Hematopoietic multipotent progenitor cell treated with erythropoietin and hydrocortisone succinate and interleukin-3 and kit ligand, for 6 days (in vitro differentiated cells): Measurements from ENCODE around the gene RPSA.
"Not testable (repeated sequence)": the region's sequence is repeated elsewhere in the genome, so short reads cannot be mapped to it uniquely, and the experiment has no call there.

Experiments
- DNase-seq: peaks from one replicate; pipeline ENCODE4 v3.0.0-alpha.2; 2015

The RPSA gene

GRCh38 chr3:39423436-39423970, 17.0 kb downstream of the RPSA start:
- peak; percentile 63 for DNase-seq

GRCh38 chr3:39426312-39426711, 19.8 kb downstream of the RPSA start:
- no peak for DNase-seq

- no peak for DNase-seq
Observed at GRCh38 chr3:39427506-39427905, 21.0 kb downstream of the RPSA start.

- DNase-seq = no peak
Observed at GRCh38 chr3:39428745-39429201, 22.3 kb downstream of the RPSA start.

GRCh38 chr3:39429466-39429865, 22.9 kb downstream of the RPSA start:
- no peak for DNase-seq

- no peak for DNase-seq
Observed at GRCh38 chr3:39432342-39432741, 25.8 kb downstream of the RPSA start.

- no peak for DNase-seq
Observed at GRCh38 chr3:39433642-39434041, 27.1 kb downstream of the RPSA start.

- no peak for DNase-seq
Observed at GRCh38 chr3:39434574-39434973, 28.1 kb downstream of the RPSA start.

- no peak for DNase-seq
Observed at GRCh38 chr3:39435006-39435748, 28.7 kb downstream of the RPSA start.

GRCh38 chr3:39438880-39439279, 32.4 kb downstream of the RPSA start:
- no peak for DNase-seq

- no peak for DNase-seq
Observed at GRCh38 chr3:39440316-39440715, 33.8 kb downstream of the RPSA start.

GRCh38 chr3:39443530-39443929, 37.0 kb downstream of the RPSA start:
- DNase-seq = no peak

GRCh38 chr3:39445927-39446326, 39.4 kb downstream of the RPSA start:
- DNase-seq = no peak

GRCh38 chr3:39446444-39446843, 39.9 kb downstream of the RPSA start:
- no peak for DNase-seq

GRCh38 chr3:39447637-39448483, 41.3 kb downstream of the RPSA start:
- DNase-seq = peak; percentile 92

GRCh38 chr3:39448506-39449233, 42.1 kb downstream of the RPSA start:
- DNase-seq = no peak

- DNase-seq = no peak
Observed at GRCh38 chr3:39449796-39450195, 43.3 kb downstream of the RPSA start.

GRCh38 chr3:39453134-39453533, 46.6 kb downstream of the RPSA start:
- no peak for DNase-seq

GRCh38 chr3:39453872-39454271, 47.4 kb downstream of the RPSA start:
- DNase-seq = not testable (repeated sequence)

- DNase-seq = no peak
Observed at GRCh38 chr3:39454591-39455217, 48.2 kb downstream of the RPSA start.

- DNase-seq = no peak
Observed at GRCh38 chr3:39456159-39456558, 49.6 kb downstream of the RPSA start.

GRCh38 chr3:39457361-39457760, 50.8 kb downstream of the RPSA start:
- no peak for DNase-seq

GRCh38 chr3:39458579-39458978, 52.1 kb downstream of the RPSA start:
- DNase-seq = not testable (repeated sequence)
